Endothelial cell (in vitro differentiated cells): ENCODE measurements around the gene CETP. TPM values are rescaled to one million over a fixed set of nuclear protein-coding genes. Genes with fewer than 3 reads are reported as not detected.

Experiments
- DNase-seq: peaks from one replicate; pipeline ENCODE4 v3.0.0; 2021; ENCODE audit warnings: low spot score
- H3K27ac Mint-ChIP-seq: one replicate; pipeline ENCODE4 v1.8.0; 2021; ENCODE audit warnings: mixed read lengths, inconsistent platforms; ENCODE audit not compliant: unreplicated experiment
- H3K27me3 Mint-ChIP-seq: one replicate; pipeline ENCODE4 v1.8.0; 2021; ENCODE audit warnings: mild to moderate bottlenecking, moderate library complexity, mixed read lengths, inconsistent platforms; ENCODE audit not compliant: unreplicated experiment
- H3K36me3 Mint-ChIP-seq: one replicate; pipeline ENCODE4 v1.8.0; 2021; ENCODE audit warnings: mild to moderate bottlenecking, low read depth, mixed read lengths, inconsistent platforms; ENCODE audit not compliant: unreplicated experiment
- H3K4me1 Mint-ChIP-seq: one replicate; pipeline ENCODE4 v1.8.0; 2021; ENCODE audit warnings: mild to moderate bottlenecking, mixed read lengths, inconsistent platforms; ENCODE audit not compliant: unreplicated experiment
- H3K4me3 Mint-ChIP-seq: one replicate; pipeline ENCODE4 v1.8.0; 2021; ENCODE audit warnings: mild to moderate bottlenecking, mixed read lengths, inconsistent platforms; ENCODE audit not compliant: unreplicated experiment
- H3K9me3 Mint-ChIP-seq: one replicate; pipeline ENCODE4 v1.8.0; 2021; ENCODE audit warnings: mixed read lengths, inconsistent platforms; ENCODE audit not compliant: unreplicated experiment
- total RNA-seq: library from RNA; stranded (reverse); fragmentation: NEBNext Ultra II Directional; extraction: Animal tissue kit (Norgen Biotek cat#: 25700); gene quantifications from one replicate; pipeline ENCODE4 v1.2.1, GENCODE V29; 2021; ENCODE audit not compliant: unreplicated experiment
- TF ChIP-seq, protein P1 (sequence below): fragments of 200-600 bp; sonication (generic); IDR thresholded peaks from one replicate; pipeline ENCODE4 v1.5.0; 2021; ENCODE audit warnings: antibody characterized with exemption; ENCODE audit not compliant: unreplicated experiment

The CETP gene
- total RNA-seq, 1 donor from 2014 or later = 7.8 TPM

- H3K27me3 Mint-ChIP-seq = no peaks in the 10 kb centered on the region
- no peak overlapping the region for H3K4me3 Mint-ChIP-seq
- DNase-seq = no peak
- peaks cover 4% of the 10 kb centered on the region for H3K4me1 Mint-ChIP-seq
- no peaks in the 10 kb centered on the region for H3K9me3 Mint-ChIP-seq
- no peak overlapping the region for H3K27ac Mint-ChIP-seq
- TF ChIP-seq, protein P1, sequence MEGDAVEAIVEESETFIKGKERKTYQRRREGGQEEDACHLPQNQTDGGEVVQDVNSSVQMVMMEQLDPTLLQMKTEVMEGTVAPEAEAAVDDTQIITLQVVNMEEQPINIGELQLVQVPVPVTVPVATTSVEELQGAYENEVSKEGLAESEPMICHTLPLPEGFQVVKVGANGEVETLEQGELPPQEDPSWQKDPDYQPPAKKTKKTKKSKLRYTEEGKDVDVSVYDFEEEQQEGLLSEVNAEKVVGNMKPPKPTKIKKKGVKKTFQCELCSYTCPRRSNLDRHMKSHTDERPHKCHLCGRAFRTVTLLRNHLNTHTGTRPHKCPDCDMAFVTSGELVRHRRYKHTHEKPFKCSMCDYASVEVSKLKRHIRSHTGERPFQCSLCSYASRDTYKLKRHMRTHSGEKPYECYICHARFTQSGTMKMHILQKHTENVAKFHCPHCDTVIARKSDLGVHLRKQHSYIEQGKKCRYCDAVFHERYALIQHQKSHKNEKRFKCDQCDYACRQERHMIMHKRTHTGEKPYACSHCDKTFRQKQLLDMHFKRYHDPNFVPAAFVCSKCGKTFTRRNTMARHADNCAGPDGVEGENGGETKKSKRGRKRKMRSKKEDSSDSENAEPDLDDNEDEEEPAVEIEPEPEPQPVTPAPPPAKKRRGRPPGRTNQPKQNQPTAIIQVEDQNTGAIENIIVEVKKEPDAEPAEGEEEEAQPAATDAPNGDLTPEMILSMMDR = no peak
- peaks cover 4% of the 10 kb centered on the region for H3K36me3 Mint-ChIP-seq
Measured at GRCh38 chr16:56916571-56917403, 45.0 kb upstream of the CETP start.

DNA sequence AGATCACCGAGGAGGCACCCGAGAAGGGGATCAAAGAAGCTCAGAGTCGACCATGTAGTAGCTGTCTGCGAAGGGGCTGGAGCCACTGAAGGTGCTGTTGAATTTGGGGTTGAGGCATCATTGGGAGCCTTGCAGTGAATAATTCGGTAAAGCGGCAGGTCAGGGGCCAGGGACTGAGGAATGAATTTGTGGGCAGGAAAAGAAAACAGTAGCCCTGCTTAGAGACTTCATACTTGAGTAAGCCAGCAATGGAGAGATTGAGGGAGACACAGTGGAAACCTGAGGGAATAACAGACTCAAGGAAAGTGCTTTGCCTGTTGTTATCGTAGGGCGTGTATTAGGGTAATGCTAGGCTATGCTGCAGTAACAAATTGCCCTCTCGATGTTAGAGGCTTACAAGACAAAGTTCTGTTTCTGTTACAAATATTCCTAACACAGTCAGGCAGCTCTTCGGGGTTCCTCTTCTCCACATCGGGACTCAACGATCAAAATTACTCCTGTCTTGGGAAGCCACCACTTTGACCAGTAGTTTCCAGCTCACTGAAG is 43.2 kb upstream of the CETP start:
- no peaks in the 10 kb centered on the region for H3K27me3 Mint-ChIP-seq
- H3K36me3 Mint-ChIP-seq = no peaks in the 10 kb centered on the region
- TF ChIP-seq, protein P1 = no peak
- no peaks in the 10 kb centered on the region for H3K4me1 Mint-ChIP-seq
- no peak for DNase-seq
- H3K27ac Mint-ChIP-seq = no peak overlapping the region
- H3K9me3 Mint-ChIP-seq = no peaks in the 10 kb centered on the region
- H3K4me3 Mint-ChIP-seq = no peak overlapping the region

DNA sequence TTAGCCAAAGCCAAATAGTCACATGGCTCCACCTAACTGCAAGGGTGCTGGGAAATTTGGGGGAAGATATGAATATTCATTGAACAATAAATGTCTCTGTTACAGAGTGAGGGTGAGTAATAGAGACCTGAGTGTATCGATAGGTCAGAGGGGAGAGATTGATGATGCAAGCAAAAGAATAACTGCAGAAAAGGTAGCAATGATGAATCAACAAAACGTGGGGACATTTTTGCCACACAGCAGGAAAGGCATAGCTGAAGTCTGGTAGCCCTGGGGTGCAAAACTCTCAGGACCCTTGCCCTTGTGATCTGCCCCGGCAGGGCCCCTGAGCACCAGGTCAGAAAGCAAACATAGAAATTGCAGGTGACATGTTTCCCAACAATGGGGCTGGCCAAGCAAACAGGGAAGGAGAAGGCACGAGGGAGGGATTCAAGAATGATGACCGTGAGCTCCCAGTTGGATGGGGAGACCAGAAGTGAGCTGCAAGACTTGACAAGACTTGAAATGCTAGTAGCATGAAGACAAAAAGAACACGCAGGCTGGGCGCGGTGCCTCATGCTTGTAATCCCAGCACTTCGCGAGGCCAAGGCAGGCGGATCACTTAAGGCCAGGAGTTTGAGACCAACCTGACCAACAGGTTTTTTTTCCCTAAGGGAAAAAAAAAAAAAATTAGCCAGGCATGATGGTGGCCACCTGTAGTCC is 42.5 kb upstream of the CETP start:
- no peaks in the 10 kb centered on the region for H3K9me3 Mint-ChIP-seq
- H3K27me3 Mint-ChIP-seq = no peaks in the 10 kb centered on the region
- no peaks in the 10 kb centered on the region for H3K4me1 Mint-ChIP-seq
- TF ChIP-seq, protein P1 = no peak
- H3K4me3 Mint-ChIP-seq = no peak overlapping the region
- H3K36me3 Mint-ChIP-seq = no peaks in the 10 kb centered on the region
- H3K27ac Mint-ChIP-seq = no peak overlapping the region
- no peak for DNase-seq

- Mint-ChIP-seq H3K9me3 (no peaks in the 10 kb centered on the region), H3K27ac (no peak overlapping the region), H3K27me3 (peaks cover 1% of the 10 kb centered on the region), H3K4me1 (no peaks in the 10 kb centered on the region), H3K36me3 (no peaks in the 10 kb centered on the region), H3K4me3 (no peak overlapping the region)
- TF ChIP-seq, protein P1 = no peak
- no peak for DNase-seq
Measured at GRCh38 chr16:56921571-56921970, 40.2 kb upstream of the CETP start.
